ENCODE measurements around the gene SGK1.

Gene SGK1

DNA sequence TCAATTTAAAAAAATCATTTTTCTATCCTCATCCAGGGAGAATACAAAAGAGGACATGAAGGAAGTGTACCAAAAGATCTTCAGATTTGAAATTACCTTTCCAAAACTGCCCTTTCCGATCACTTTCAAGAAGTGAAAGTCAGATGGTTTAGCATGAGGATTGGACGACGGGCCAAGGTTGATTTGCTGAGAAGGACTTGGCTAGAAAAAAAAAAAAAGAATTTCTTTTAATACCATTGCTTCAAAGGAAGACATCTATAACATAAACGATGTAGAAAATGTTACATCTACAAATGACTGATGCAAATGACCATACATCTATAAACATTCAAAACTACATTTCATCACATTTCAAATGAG lies 144.6 kb downstream of the SGK1 start:
- Histone ChIP-seq H3K27ac (no peak overlapping the region), H3K4me3 (peak overlapping the region; percentile 99), H3K9me3 (ENCODE audit: low read depth, low read length) (no peaks in the 10 kb centered on the region), H3K9ac (ENCODE audit: insufficient read length) (peak overlapping the region; percentile 33), H3K36me3 (ENCODE audit: insufficient read depth, low read length) (peaks cover 54% of the 10 kb centered on the region)
- TF ChIP-seq POLR2AphosphoS5 (IDR thresholded peaks at IDR 0.05; ENCODE audit: borderline replicate concordance, low read depth, low read length) (no peak), FOXP2 (optimal IDR thresholded peaks at IDR 0.05; ENCODE audit: control extremely low read depth, extremely low read length, insufficient read depth) (no peak), EZH2 (IDR thresholded peaks at IDR 0.05) (no peak)
- no peak for DNase-seq (ENCODE audit: low read depth, low spot score)

DNA sequence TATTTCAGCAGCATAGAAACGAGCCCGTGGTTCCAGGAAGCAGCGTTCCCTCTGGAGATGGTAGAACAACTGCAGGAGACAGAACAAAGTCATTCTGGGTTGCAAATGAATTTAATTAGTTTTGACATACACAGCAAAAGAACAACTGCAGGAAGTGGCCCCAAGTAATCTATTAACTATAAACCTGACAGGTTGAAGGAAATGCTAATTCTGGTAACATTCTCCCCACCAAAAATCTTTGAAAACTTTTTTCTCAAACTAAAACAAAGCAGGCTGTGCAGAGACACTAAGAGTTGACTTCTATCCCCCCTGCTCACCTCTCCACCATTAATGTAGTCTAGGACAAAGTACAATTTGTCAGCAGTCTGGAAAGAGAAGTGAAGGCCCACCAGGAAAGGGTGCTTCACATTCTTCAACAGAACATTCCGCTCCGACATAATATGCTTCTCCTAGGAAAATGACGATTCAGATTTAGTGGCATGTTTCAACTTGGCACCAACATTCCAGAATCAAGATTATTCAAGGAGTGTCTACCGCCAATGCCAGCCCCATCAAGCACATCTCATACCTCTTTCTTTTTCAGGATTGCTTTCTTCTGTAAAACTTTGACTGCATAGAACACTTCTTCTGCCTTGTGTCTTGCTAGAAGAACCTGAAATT lies 145.1 kb downstream of the SGK1 start:
- Histone ChIP-seq H3K27ac (no peak overlapping the region), H3K9ac (ENCODE audit: insufficient read length) (peak overlapping the region; percentile 45), H3K9me3 (ENCODE audit: low read depth, low read length) (no peaks in the 10 kb centered on the region), H3K36me3 (ENCODE audit: insufficient read depth, low read length) (peaks cover 54% of the 10 kb centered on the region), H3K4me3 (peak overlapping the region; percentile 99)
- no peak for DNase-seq (ENCODE audit: low read depth, low spot score)
- TF ChIP-seq EZH2 (IDR thresholded peaks at IDR 0.05): no peak
- no peak for TF ChIP-seq POLR2AphosphoS5 (IDR thresholded peaks at IDR 0.05; ENCODE audit: borderline replicate concordance, low read depth, low read length)
- no peak for TF ChIP-seq FOXP2 (optimal IDR thresholded peaks at IDR 0.05; ENCODE audit: control extremely low read depth, extremely low read length, insufficient read depth)

DNA sequence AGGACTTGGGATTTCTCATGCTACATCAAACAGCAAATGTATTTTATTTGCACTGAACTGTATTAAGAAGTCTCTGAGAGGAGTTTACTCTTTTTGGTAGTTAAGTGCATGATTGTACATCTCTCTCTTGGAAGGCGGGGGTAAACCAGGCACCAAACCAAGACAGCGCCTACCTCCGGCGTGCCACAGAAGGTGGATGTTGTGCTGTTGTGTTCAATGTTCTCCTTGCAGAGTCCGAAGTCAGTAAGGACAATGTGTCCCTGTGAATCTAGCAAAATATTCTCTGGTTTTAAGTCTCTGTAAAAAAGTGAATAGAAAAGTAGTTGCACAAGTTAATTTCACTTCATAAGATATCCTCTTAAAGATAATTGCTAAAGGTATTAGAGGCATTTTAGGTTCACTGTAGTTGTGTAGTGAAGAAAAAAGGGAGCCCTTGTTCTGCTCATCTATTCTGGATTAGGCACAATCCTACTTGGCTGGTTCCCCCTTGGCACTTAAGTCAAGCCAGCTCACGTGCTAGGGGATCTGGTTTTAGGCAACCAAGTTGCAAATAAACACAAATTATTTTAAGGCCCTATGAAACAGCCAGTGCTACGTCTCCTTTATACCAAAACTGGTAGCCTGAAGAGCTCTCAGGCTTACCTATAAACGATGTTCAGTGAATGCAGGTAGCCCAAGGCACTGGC lies 145.7 kb downstream of the SGK1 start:
- Histone ChIP-seq H3K36me3 (ENCODE audit: insufficient read depth, low read length) (peaks cover 54% of the 10 kb centered on the region), H3K9ac (ENCODE audit: insufficient read length) (peak overlapping the region; percentile 45), H3K9me3 (ENCODE audit: low read depth, low read length) (no peaks in the 10 kb centered on the region), H3K27ac (no peak overlapping the region), H3K4me3 (peak overlapping the region; percentile 99)
- no peak for DNase-seq (ENCODE audit: low read depth, low spot score)
- no peak for TF ChIP-seq POLR2AphosphoS5 (IDR thresholded peaks at IDR 0.05; ENCODE audit: borderline replicate concordance, low read depth, low read length)

DNA sequence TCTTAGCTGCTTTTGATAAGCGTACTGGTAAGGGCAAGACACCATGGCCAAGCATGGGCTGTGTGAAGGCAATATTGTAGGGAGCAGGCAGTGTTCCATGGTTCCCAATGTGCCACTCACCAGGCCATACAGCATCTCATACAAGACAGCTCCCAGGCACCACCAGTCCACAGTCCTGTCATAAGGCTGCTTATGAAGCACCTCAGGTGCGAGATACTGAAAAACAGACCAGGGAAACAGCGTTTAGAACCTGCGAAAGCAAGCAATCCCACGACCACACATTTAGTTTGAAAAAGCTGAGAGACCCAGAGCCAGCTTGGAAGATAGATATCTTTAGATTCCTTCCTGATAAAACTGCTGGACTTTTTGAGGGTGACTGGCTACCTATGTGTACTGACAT lies 146.4 kb downstream of the SGK1 start:
- H3K4me3 ChIP-seq: peak overlapping the region; percentile 99
- H3K27ac ChIP-seq: no peak overlapping the region
- H3K9ac ChIP-seq (ENCODE audit: insufficient read length): peak overlapping the region; percentile 45
- TF ChIP-seq FOXP2 (optimal IDR thresholded peaks at IDR 0.05; ENCODE audit: control extremely low read depth, extremely low read length, insufficient read depth) (no peak), EZH2 (IDR thresholded peaks at IDR 0.05) (no peak), POLR2AphosphoS5 (IDR thresholded peaks at IDR 0.05; ENCODE audit: borderline replicate concordance, low read depth, low read length) (no peak)
- peaks cover 54% of the 10 kb centered on the region for H3K36me3 ChIP-seq (ENCODE audit: insufficient read depth, low read length)
- no peaks in the 10 kb centered on the region for H3K9me3 ChIP-seq (ENCODE audit: low read depth, low read length)
- DNase-seq (ENCODE audit: low read depth, low spot score): no peak

DNA sequence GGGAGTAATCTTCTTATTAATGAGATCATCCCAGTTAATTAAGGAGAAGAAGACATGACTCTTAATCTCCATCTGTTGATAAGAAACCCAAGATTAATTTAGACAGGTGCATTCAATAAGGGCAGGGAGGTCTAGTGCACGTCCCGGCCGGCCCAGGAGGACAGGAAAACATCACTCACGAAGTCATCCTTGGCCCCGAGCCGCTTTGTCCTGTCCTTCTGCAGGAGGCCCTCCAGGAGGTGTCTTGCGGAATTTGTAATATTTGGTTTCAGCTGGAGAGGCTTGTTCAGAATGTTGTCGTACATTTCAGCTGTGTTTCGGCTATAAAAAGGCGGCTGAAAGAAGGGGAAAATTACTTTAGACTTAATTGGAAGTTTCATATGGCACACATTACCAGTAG lies 147.1 kb downstream of the SGK1 start:
- H3K9me3 ChIP-seq (ENCODE audit: low read depth, low read length): no peaks in the 10 kb centered on the region
- no peak overlapping the region for H3K27ac ChIP-seq
- peaks cover 54% of the 10 kb centered on the region for H3K36me3 ChIP-seq (ENCODE audit: insufficient read depth, low read length)
- no peak overlapping the region for H3K9ac ChIP-seq (ENCODE audit: insufficient read length)
- no peak for DNase-seq (ENCODE audit: low read depth, low spot score)
- H3K4me3 ChIP-seq: peak overlapping the region; percentile 99
- TF ChIP-seq EZH2 (IDR thresholded peaks at IDR 0.05) (no peak), FOXP2 (optimal IDR thresholded peaks at IDR 0.05; ENCODE audit: control extremely low read depth, extremely low read length, insufficient read depth) (no peak), POLR2AphosphoS5 (IDR thresholded peaks at IDR 0.05; ENCODE audit: borderline replicate concordance, low read depth, low read length) (no peak)

DNA sequence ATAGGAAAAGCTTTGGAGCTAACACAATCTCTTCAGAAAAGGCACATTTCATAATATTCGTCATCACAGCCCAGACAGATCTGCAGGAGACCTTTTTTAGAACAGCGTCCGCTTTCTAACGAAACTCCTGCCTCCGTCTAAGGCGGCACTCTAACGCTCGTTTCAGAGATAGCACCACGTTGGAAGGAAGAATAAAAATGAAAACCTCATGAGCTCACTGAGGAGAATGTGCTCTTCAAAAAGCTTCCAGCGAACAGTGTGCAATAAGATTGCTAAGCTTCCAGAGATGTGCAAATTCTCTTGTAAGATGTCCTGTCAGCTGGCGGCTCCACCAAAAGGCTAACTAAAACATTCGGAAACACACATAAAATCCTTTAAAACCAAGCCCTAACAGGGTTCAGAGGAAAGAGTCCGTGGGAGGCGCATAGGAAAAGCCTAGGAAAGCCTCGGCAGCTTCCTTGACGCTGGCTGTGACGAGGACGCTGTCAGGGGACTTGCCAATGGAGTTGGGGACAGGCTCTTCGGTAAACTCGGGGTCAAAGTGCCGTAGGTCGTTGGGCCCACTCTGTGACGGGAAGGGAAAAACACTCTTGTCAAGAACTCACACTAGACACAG lies 147.9 kb downstream of the SGK1 start:
- TF ChIP-seq FOXP2 (optimal IDR thresholded peaks at IDR 0.05; ENCODE audit: control extremely low read depth, extremely low read length, insufficient read depth): no peak
- TF ChIP-seq POLR2AphosphoS5 (IDR thresholded peaks at IDR 0.05; ENCODE audit: borderline replicate concordance, low read depth, low read length): no peak
- TF ChIP-seq EZH2 (IDR thresholded peaks at IDR 0.05): no peak
- Histone ChIP-seq H3K4me3 (peak overlapping the region; percentile 99), H3K27ac (no peak overlapping the region), H3K9me3 (ENCODE audit: low read depth, low read length) (no peaks in the 10 kb centered on the region), H3K36me3 (ENCODE audit: insufficient read depth, low read length) (peaks cover 54% of the 10 kb centered on the region), H3K9ac (ENCODE audit: insufficient read length) (no peak overlapping the region)
- DNase-seq (ENCODE audit: low read depth, low spot score): no peak

DNA sequence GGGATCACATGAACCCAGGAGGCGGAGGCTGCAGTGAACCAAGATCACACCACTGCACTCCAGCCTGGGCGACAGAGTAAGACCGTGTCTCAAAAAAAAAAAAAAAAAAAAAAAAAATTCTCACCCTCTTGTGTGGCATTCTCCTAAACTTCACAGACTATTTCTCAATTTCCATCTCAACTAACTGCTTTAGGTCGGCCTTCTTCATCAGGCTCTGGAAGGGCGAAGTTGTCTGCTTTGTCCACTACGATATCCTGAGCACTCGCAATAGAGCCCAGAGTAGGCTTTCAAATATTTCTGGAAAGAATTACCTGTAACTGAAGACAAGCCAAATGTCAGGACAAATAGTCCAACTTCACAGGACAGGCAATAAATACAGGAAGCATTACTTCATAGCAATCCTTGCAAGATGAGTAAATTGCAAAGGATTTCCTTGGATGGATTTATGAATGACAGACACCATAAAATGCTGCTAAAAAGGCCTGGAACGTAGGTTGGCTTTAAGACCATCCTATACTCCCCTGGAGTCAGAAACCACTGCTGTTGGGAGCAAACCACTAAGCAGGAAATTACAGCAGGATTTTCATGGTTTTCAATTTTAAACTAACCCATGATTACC lies 149.2 kb downstream of the SGK1 start:
- no peak for TF ChIP-seq EZH2 (IDR thresholded peaks at IDR 0.05)
- TF ChIP-seq FOXP2 (optimal IDR thresholded peaks at IDR 0.05; ENCODE audit: control extremely low read depth, extremely low read length, insufficient read depth): no peak
- no peak for TF ChIP-seq POLR2AphosphoS5 (IDR thresholded peaks at IDR 0.05; ENCODE audit: borderline replicate concordance, low read depth, low read length)
- no peak for DNase-seq (ENCODE audit: low read depth, low spot score)
- no peak overlapping the region for H3K4me3 ChIP-seq
- no peaks in the 10 kb centered on the region for H3K9me3 ChIP-seq (ENCODE audit: low read depth, low read length)
- no peak overlapping the region for H3K27ac ChIP-seq
- peaks cover 51% of the 10 kb centered on the region for H3K36me3 ChIP-seq (ENCODE audit: insufficient read depth, low read length)
- H3K9ac ChIP-seq (ENCODE audit: insufficient read length): no peak overlapping the region

DNA sequence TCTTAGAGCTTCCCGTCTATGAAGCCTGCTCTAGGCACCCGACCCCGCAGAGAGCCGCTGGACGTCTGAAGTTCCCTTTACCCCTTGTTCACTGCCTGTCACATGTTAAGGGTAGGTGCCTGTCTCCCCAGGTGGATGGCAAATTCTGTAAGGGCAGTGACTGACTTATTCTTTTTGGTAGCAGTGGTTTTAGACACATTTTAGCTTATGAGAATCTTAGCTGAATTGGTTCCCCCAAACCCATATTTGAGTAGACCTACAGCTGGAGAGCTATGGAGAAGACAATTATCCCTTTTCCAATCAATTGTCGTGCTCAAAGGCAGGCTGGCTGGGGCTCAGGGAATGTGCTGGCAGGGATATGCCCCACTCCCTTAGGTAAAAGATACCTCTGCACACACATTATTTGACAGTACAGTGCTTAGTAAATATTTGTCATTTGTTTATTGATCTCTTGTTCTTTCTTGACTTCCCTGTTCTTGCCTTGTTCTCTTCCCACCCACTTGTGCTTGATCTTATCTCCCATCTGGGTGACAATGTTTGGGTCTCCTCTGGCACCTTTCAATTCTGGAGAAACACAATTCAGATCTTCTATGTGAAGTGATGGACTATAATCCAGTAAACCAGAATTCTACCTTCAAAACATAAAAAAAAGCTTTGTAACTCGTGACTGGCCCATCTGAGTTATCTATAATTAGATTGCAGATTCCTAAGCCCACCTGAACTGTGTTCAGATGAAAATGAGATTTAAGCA lies 151.2 kb downstream of the SGK1 start:
- H3K27ac ChIP-seq: no peak overlapping the region
- no peak overlapping the region for H3K9ac ChIP-seq (ENCODE audit: insufficient read length)
- peaks cover 31% of the 10 kb centered on the region for H3K36me3 ChIP-seq (ENCODE audit: insufficient read depth, low read length)
- no peak overlapping the region for H3K4me3 ChIP-seq
- TF ChIP-seq POLR2AphosphoS5 (IDR thresholded peaks at IDR 0.05; ENCODE audit: borderline replicate concordance, low read depth, low read length): no peak
- no peak for TF ChIP-seq FOXP2 (optimal IDR thresholded peaks at IDR 0.05; ENCODE audit: control extremely low read depth, extremely low read length, insufficient read depth)
- no peak for TF ChIP-seq EZH2 (IDR thresholded peaks at IDR 0.05)
- no peaks in the 10 kb centered on the region for H3K9me3 ChIP-seq (ENCODE audit: low read depth, low read length)
- no peak for DNase-seq (ENCODE audit: low read depth, low spot score)
